GM12875 (cell line): ENCODE results near the gene SH3GL2.

Experiments
- H3K4me3 ChIP-seq: one replicate; pipeline ENCODE4 v1.5.1; 2011; ENCODE audit warnings: low read depth, low read length, control low read depth
- CTCF ChIP-seq: IDR thresholded peaks from 2 replicates; pipeline ENCODE4 v1.5.1; 2011; ENCODE audit warnings: low read depth, mild to moderate bottlenecking, control low read depth, inconsistent platforms, low read length, moderate library complexity, borderline replicate concordance; ENCODE audit not compliant: insufficient read depth

SH3GL2 gene

GRCh38 chr9:17578911-17579793 lies at the start of gene SH3GL2:
SH3GL2 (plus strand) TSS chr9:17579066.
- TF ChIP-seq CTCF = no peak
- H3K4me3 ChIP-seq = no peak within 1 kb of the TSS

GRCh38 chr9:17531642-17532254 lies 47.1 kb upstream of the SH3GL2 start:
- H3K4me3 ChIP-seq = no peak overlapping the region
- peak; percentile 51; the same call in 1 of the 2 replicates for TF ChIP-seq CTCF

GRCh38 chr9:17532461-17532860 lies 46.4 kb upstream of the SH3GL2 start:
- no peak for TF ChIP-seq CTCF
- H3K4me3 ChIP-seq = no peak overlapping the region

- H3K4me3 ChIP-seq = no peak overlapping the region
- no peak for TF ChIP-seq CTCF
Measured at GRCh38 chr9:17535176-17535575, 43.7 kb upstream of the SH3GL2 start.

- H3K4me3 ChIP-seq = no peak overlapping the region
- no peak for TF ChIP-seq CTCF
Measured at GRCh38 chr9:17536027-17536426, 42.8 kb upstream of the SH3GL2 start.

GRCh38 chr9:17551023-17551422 lies 27.8 kb upstream of the SH3GL2 start:
- no peak for TF ChIP-seq CTCF
- H3K4me3 ChIP-seq = no peak overlapping the region

- no peak overlapping the region for H3K4me3 ChIP-seq
- TF ChIP-seq CTCF = no peak
Measured at GRCh38 chr9:17555362-17556054, 23.4 kb upstream of the SH3GL2 start.
